Gastrocnemius medialis (tissue), 4 donors: Measurements from ENCODE around the gene TRAF7.

Source experiments
- CTCF ChIP-seq, 5 experiments: fragments of 450-650 bp in 3 of 5; fragments of 200-600 bp in 2 of 5; sonication (generic) in 2 of 5; IDR thresholded peaks in 4 of 5; conservative IDR thresholded peaks in 1 of 5; 1 replicate in 4 of 5; 2 replicates in 1 of 5; pipeline ENCODE4 v1.5.1; 2016 to 2019; ENCODE audit warnings: antibody characterized with exemption in 5 of 5, mild to moderate bottlenecking in 3 of 5, moderate library complexity in 3 of 5
- POLR2A ChIP-seq, 2 donors: fragments of 450-650 bp; IDR thresholded peaks; one replicate each; pipeline ENCODE4 v1.6.1; 2017; ENCODE audit warnings: antibody characterized with exemption in 2 of 2, mild to moderate bottlenecking in 2 of 2, moderate library complexity in 2 of 2

DNA sequence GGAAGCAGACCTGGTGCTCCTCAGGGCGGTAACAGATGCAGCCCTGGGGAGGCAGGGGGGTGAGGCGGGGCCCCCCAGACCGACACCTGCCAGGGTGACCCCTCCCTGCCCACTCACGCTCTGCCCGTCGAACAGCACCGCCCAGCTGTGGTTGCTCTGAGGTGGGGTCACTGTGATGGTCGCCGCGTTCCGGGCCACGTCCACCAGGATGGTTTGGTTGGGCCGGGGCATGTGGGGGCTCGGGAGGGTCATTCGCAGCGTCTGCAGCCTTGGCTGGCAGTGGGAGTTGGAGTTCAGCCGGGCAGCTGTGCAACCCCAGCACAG, 54.4 kb downstream of the TRAF7 start:
- TF ChIP-seq CTCF (IDR thresholded peaks at IDR 0.05 in 4 of 5, conservative IDR thresholded peaks at IDR 0.05 in 1 of 5) = no peak
- TF ChIP-seq POLR2A (IDR thresholded peaks at IDR 0.05) = no peak
